ENCODE results near the gene OGFR.

The OGFR gene

DNA sequence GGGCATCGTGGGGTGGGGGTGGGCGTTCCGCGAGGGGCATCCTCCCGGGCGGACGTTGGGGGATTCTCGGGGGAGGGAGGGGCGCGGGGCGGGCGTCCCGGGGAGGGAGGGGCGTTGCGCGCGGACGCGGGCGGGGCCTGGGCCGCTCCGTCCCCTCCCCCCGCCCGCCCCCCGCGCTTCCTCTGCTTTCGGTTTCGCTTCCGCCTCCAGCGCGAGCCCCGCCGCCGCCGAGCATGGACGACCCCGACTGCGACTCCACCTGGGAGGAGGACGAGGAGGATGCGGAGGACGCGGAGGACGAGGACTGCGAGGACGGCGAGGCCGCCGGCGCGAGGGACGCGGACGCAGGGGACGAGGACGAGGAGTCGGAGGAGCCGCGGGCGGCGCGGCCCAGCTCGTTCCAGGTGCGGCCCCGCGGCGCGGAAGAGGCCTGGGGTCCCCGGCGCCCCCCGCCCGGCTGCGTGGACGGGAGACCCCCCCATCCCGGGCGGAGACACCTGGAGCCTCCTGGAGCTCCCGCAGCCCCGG is at the start of gene OGFR:
OGFR (plus strand) TSS at position 209 of the 528 bp plus-strand sequence; CDS start at position 234, 25 bp downstream.
- DNase-seq (ENCODE audit: low read depth, low spot score): no peak

DNA sequence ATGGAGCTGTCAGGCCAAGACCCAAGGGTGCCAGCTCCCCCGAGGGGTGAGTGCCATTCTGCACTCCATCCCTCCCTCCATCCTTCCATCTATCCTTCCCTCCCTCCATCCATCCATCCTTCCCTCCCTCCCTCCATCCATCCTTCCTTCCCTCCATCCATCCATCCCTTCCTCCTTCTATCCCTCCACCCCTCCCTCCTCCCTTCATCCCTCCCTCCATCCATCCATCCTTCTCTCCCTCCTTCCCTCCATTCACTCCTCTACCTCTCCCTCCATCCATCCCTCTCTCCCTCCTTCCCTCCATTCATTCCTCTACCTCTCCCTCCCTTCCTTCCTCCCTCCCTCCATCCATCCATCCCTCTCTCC is 49.7 kb upstream of the OGFR start:
- no peak for DNase-seq (ENCODE audit: low read depth, low spot score)

- DNase-seq (ENCODE audit: low read depth, low spot score): no peak
Observed at GRCh38 chr20:62755817-62756724, 48.6 kb upstream of the OGFR start.

DNA sequence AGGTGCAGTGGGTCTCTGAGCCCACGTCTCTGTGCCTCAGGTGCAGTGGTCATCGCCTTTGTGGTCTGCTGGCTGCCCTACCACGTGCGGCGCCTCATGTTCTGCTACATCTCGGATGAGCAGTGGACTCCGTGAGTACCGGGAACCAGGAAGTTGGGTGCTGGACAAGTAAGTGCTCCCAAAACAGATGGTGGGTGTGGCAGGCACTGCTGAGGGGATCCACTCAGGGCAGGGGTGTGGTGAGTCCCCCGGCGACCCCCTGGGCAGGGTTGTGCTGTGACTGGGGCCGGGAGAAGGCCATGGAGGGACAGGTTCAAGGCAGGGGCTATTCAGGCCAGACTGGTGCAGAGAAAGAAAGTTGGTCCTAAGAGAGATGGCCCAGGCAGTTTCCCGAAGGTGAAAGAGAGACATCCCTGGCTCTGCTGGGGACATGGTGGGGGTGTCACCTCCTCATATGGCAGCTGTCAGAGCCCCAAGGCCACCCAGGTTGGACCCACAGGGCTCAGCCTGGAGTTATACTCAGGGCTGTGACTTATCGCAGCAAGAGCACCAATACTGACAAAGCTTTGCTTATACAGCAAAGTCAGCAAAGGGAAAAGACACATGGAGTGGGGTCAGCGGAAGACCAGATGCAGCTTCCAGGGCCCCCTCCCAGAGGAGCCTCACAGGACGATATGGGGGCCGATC is 46.3 kb upstream of the OGFR start:
- no peak for DNase-seq (ENCODE audit: low read depth, low spot score)

GRCh38 chr20:62759981-62760431 is 44.6 kb upstream of the OGFR start:
- no peak for DNase-seq (ENCODE audit: low read depth, low spot score)

GRCh38 chr20:62760471-62760855 is 44.2 kb upstream of the OGFR start:
- DNase-seq (ENCODE audit: low read depth, low spot score): no peak

- DNase-seq (ENCODE audit: low read depth, low spot score): no peak
Observed at GRCh38 chr20:62760856-62761758, 43.5 kb upstream of the OGFR start.

DNA sequence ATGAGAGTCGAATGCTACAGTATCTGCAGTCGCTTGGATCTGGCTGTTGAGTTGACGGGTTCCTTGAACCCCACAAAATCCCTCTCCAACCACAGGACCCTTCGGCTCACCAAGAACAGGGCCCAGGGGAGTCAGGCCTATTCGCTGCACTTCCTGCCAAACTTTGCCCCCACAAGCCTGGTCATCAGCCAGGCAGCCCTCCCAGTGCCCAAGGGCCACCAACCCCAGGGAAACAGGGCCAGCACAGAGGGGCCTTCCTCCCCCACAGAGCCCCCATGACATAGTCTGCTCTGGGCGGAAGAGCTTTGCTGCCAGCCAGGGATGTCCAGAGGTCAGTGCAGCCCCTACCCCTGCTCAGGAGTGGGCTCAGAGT is 42.9 kb upstream of the OGFR start:
- DNase-seq (ENCODE audit: low read depth, low spot score): no peak

DNA sequence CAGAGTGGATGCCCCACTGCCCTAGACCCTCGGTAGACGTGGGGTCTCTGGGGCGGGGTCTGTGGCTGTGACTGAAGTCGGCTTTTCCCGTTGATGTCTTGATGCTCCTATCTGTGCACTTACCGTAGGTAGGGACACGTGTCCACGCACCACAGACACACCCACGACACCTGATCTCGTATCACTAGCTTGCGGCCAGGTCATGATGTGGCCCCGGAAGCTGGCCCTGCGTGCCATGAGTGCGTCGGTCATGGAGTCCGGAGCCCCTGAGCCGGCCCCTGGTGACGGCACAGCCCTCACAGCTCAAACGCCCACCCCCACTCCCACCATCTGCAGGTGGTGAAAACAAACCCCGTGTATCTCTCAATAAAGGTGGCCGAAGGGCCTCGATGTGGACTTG is 42.3 kb upstream of the OGFR start:
- DNase-seq (ENCODE audit: low read depth, low spot score): no peak

GRCh38 chr20:62762801-62763368 is 41.8 kb upstream of the OGFR start:
- DNase-seq (ENCODE audit: low read depth, low spot score): no peak

DNA sequence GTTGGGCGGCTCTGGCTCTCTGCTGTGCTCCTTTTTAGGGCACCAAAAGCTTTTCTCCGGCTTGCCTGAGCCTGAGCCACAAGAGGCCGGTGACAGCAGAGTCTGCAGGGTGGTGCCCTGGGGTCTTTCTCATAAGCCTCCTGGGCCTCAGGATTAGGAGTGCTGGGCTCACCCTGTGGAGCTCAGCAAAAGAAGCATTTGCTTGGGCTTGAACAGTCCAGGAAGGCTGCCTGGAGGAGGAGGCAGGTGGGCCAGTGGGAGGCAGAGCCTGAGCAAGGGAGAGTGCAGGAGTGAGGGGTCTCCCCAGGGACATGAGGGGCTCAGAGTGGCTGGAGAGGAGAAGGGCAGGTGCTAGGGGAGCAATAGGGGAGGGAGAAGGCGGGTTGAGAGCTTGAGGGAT is 41.2 kb upstream of the OGFR start:
- DNase-seq (ENCODE audit: low read depth, low spot score): no peak

- DNase-seq (ENCODE audit: low read depth, low spot score): no peak
Observed at GRCh38 chr20:62764156-62764935, 40.3 kb upstream of the OGFR start.

DNA sequence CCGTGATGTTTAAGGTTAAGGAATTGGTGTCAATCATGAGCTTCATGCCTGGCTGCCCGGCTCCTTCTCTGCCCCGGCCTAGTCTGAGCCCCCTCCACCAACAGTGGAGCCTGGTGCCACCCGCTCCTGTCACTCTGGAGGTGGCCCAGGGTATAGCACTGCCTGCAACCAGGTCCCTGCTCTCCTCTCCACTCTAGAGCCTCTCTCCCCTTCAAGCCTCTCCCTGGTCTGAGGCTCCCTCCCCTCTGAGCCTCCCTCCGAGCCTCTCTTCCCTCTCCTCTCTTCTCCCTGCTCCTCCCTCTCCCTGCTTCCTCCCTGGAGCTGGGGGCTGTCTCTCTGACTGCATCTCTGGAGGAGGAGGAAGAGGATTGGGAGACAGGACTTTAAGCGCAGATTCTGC is 39.6 kb upstream of the OGFR start:
- no peak for DNase-seq (ENCODE audit: low read depth, low spot score)

DNA sequence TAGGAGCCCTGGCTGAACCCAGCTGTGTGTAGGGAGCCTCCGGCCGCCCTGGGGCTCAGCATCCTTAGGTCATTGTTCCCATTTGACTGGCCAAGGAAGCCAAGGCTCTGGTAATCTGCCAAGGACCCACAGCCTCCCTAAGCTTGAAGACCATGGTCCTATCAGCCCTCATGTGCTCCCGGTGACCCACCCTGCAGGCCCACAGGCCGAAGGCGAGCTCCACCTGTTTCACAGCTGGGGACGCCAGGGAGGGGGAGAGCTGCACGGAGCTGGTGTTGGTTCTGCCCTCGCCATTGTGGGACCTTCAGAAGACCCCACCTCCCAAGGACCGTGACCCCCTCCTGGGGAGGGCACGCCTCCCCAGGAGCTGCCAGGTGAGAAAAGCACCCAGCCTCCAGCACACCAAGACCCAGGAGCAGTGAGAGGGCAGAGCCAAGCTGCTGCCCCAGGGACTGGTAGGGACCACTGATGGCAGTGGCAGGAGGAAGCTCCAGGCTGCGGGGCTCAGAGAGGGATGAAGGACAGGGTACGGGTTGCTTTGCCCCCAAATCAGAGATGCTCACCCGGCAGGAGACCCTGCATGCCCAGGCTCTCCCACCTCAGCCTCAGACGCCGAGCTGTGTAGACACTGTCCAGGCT is 39.1 kb upstream of the OGFR start:
- no peak for DNase-seq (ENCODE audit: low read depth, low spot score)

DNA sequence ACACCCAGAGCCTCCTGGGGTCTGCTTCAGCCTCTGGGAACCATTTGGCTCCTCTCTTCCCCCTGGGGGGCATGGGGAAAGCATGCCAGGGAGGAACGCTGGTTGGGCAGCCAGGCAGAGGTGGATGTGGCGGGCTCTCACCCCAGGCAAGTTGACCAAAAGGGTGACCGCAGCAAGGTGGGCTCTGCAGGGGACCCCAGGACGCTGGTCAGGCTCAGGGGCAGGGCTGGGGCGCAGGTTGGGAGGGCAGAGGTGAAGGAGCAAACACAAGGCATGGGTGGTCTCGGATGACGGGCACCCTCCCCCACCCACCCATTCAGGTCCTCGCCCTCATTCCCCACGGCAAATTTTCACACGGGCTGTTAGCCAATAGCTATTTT is 38.6 kb upstream of the OGFR start:
- DNase-seq (ENCODE audit: low read depth, low spot score): no peak

GRCh38 chr20:62766716-62767115 is 37.9 kb upstream of the OGFR start:
- DNase-seq (ENCODE audit: low read depth, low spot score): no peak

DNA sequence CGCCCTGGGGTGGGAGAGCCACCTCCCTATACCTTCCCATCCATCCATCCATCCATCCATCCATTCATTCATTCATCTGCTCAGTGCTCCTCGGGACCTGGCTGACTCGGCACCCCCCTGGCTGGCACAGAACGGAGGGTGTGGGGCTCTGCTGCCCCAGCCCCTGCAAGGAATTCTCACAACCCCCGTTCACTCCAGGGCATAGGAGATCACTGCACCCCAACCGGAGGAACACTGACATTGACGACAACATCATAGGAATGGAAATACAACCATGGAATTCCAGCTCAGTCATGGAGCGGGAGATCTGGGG is 36.4 kb upstream of the OGFR start:
- DNase-seq (ENCODE audit: low read depth, low spot score): no peak

- no peak for DNase-seq (ENCODE audit: low read depth, low spot score)
Observed at GRCh38 chr20:62768551-62769287, 35.9 kb upstream of the OGFR start.

DNA sequence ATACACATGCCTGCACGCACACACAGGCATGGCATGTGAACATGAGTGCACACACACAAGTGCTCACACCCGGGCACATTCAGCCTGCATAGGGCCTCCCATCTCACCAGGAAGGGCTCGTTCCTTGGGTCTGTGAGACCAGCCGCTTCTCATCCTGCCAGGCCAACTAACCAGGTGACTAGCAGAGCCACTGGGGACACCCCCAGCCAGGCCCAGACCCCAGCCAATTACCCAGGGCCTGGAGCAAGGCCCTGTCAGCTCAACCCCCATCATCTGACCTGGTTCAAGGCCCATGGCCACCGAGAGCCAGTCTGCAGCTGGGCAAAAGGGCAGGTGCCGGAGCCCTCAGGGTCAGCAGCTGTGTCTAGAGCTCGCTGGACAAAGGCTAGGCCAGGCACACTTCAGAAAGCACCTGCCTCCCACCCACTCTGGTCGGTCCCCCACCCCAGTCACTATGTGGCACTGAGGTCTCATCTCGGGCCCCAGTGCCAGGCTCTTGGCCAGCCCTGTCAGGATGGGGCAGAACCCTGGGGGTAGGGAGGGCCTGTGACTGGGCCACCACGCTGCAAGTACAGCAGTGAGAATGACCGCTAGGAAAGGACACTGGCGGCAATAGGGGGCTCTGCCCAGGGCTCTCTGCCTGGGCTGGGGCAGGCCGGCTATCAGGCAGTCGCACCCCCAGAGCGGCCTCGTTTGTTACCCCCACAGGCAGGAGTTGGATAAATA is 35.1 kb upstream of the OGFR start:
- no peak for DNase-seq (ENCODE audit: low read depth, low spot score)

All from smooth muscle cell of the brain vasculature (primary cell).